Erythroblast (primary cell): ENCODE data around the gene MYH9.
"Not testable (repeated sequence)": the region's sequence is repeated elsewhere in the genome, so short reads cannot be mapped to it uniquely, and the experiment has no call there.

Experiments used
- DNase-seq, 2 experiments: peaks; one replicate each; lab custom pipeline; 2025; lab: John Stamatoyannopoulos, UW
- GATA1 ChIP-seq: IDR thresholded peaks from 2 replicates; pipeline ENCODE4 v1.6.1; 2011; ENCODE audit warnings: low read depth, mild to moderate bottlenecking, control low read depth, low read length, moderate library complexity
- POLR2A ChIP-seq: IDR thresholded peaks from 2 replicates; pipeline ENCODE4 v1.6.1; 2011; ENCODE audit warnings: mild to moderate bottlenecking, low read length

Gene MYH9

GRCh38 chr22:36252754-36253522 lies 134.8 kb downstream of the MYH9 start, which contains the start of gene APOL1:
Gene APOL1, plus strand, starts transcription at chr22:36253133. Its CDS starts 1,823 bp downstream, at chr22:36254956.
- peak; percentile 86 to 89 for DNase-seq
- TF ChIP-seq GATA1 (no peak), POLR2A (peak; percentile 74)

GRCh38 chr22:36251979-36252608 lies 135.7 kb downstream of the MYH9 start:
- not testable (repeated sequence) for DNase-seq

GRCh38 chr22:36250292-36250960 lies 137.3 kb downstream of the MYH9 start:
- not testable (repeated sequence) for DNase-seq

GRCh38 chr22:36249160-36249559 lies 138.6 kb downstream of the MYH9 start:
- DNase-seq = no peak
- TF ChIP-seq GATA1 = no peak
- no peak for TF ChIP-seq POLR2A

- TF ChIP-seq POLR2A = no peak
- no peak for TF ChIP-seq GATA1
- DNase-seq = peak; percentile 22 to 72
These were observed 139.8 kb downstream of the MYH9 start for GRCh38 chr22:36247955-36248354.

- TF ChIP-seq GATA1 (no peak), POLR2A (no peak)
- no peak for DNase-seq
These were observed 141.0 kb downstream of the MYH9 start for GRCh38 chr22:36246718-36247117.

GRCh38 chr22:36245805-36246356 lies 141.9 kb downstream of the MYH9 start:
- TF ChIP-seq POLR2A (no peak), GATA1 (no peak)

GRCh38 chr22:36244522-36245391 lies 143.0 kb downstream of the MYH9 start:
- no peak for TF ChIP-seq POLR2A
- TF ChIP-seq GATA1 = no peak
- DNase-seq = no peak

More at GRCh38 chr22:36245805-36246356, 141.9 kb downstream of the MYH9 start:
- no peak for DNase-seq

- TF ChIP-seq GATA1 (no peak), POLR2A (no peak)
- DNase-seq = no peak
These were observed 143.8 kb downstream of the MYH9 start for GRCh38 chr22:36243986-36244385.

- DNase-seq = peak; percentile 94
- TF ChIP-seq GATA1 (no peak), POLR2A (peak; percentile 65)
These were observed 148.2 kb downstream of the MYH9 start, which contains the start of gene APOL2 for GRCh38 chr22:36239401-36240171. Gene APOL2, minus strand, starts transcription at chr22:36239527. Its CDS starts 6,365 bp downstream, at chr22:36233162.

GRCh38 chr22:36239150-36239400 lies 148.7 kb downstream of the MYH9 start:
- no peak for TF ChIP-seq POLR2A
- no peak for TF ChIP-seq GATA1
- no peak for DNase-seq

GRCh38 chr22:36238373-36239149 lies 149.2 kb downstream of the MYH9 start:
- peak; percentile 60 to 76 for DNase-seq
- no peak for TF ChIP-seq POLR2A
- TF ChIP-seq GATA1 = no peak
